ENCODE data around the gene UBE3D. TPM values are rescaled to one million over a fixed set of nuclear protein-coding genes. Genes with fewer than 3 reads are reported as not detected.

UBE3D gene
- total and polyA plus RNA-seq, 2 donors (not counting 1 experiment from before 2014, with no cell fraction given), result 3.3 to 11.5 TPM

GRCh38 chr6:82882363-82883023 lies 183.1 kb downstream of the UBE3D start:
- no peaks in the 10 kb centered on the region for H3K27me3 ChIP-seq (replicated peaks in 1 of 4; ENCODE audit: control extremely low read depth in 1 of 4, control insufficient read depth in 3 of 4, insufficient read depth in 4 of 4, low read length in 3 of 4)
- no peaks in the 10 kb centered on the region for H3K4me1 ChIP-seq (ENCODE audit: control insufficient read depth in 2 of 2, insufficient read depth in 2 of 2, low read length in 2 of 2)
- Mint-ChIP-seq H3K9me3 (ENCODE audit: insufficient read depth) (no peaks in the 10 kb centered on the region), H3K27ac (no peak overlapping the region), H3K4me3 (no peak overlapping the region), H3K4me1 (no peaks in the 10 kb centered on the region), H3K27me3 (peaks cover 3% of the 10 kb centered on the region)
- ChIA-PET POLR2A (no interaction called here), CTCF (no interaction called here)
- no peaks in the 10 kb centered on the region for H3K9me3 ChIP-seq (ENCODE audit: control extremely low read depth in 1 of 3, control insufficient read depth in 2 of 3, insufficient read depth in 1 of 3, low read length in 2 of 3)
- no peak overlapping the region for H3K27ac ChIP-seq (ENCODE audit: low read length in 2 of 2)
- DNase-seq (no peak), ATAC-seq (ENCODE audit: low read depth) (no peak)
- no peaks in the 10 kb centered on the region for H3K36me3 ChIP-seq (replicated peaks in 1 of 2; ENCODE audit: control extremely low read depth in 1 of 2, control insufficient read depth in 1 of 2, extremely low read depth in 1 of 2, insufficient read depth in 2 of 2, low read length in 1 of 2)
- TF ChIP-seq EZH2 (IDR thresholded peaks at IDR 0.05; ENCODE audit: borderline replicate concordance, insufficient read depth, low read depth, low read length, poor library complexity, severe bottlenecking) (no peak), CTCF (IDR thresholded peaks at IDR 0.05) (no peak)
- no peak overlapping the region for H3K9ac ChIP-seq (ENCODE audit: low read length)
- no peaks in the 10 kb centered on the region for H4K20me1 ChIP-seq (ENCODE audit: control insufficient read depth, insufficient read depth, low read length, poor library complexity, severe bottlenecking)
- intact Hi-C loops (cut with micrococcal nuclease), result no loop called here
- H3K4me2 ChIP-seq (replicated peaks; ENCODE audit: low read depth, low read length, poor library complexity, severe bottlenecking), result no peak overlapping the region
- no CpG with 5 or more reads among the region's 2 CpGs for WGBS (ENCODE audit: insufficient coverage)
- no peak overlapping the region for H2AFZ ChIP-seq (ENCODE audit: insufficient read depth, low read depth, low read length, poor library complexity, severe bottlenecking)
- H3K79me2 ChIP-seq (ENCODE audit: control insufficient read depth, insufficient read depth, low read length), result no peaks in the 10 kb centered on the region
- no peak overlapping the region for H3K4me3 ChIP-seq (ENCODE audit: control extremely low read depth in 1 of 5, extremely low read depth in 1 of 5, insufficient read depth in 1 of 5, low read depth in 2 of 5, low read length in 4 of 5)

GRCh38 chr6:82881519-82881918 lies 184.1 kb downstream of the UBE3D start:
- H2AFZ ChIP-seq (ENCODE audit: insufficient read depth, low read depth, low read length, poor library complexity, severe bottlenecking), result no peak overlapping the region
- intact Hi-C loops (cut with micrococcal nuclease), result no loop called here
- TF ChIP-seq EZH2 (IDR thresholded peaks at IDR 0.05; ENCODE audit: borderline replicate concordance, insufficient read depth, low read depth, low read length, poor library complexity, severe bottlenecking), result no peak
- no peak for TF ChIP-seq CTCF (IDR thresholded peaks at IDR 0.05)
- POLR2A ChIA-PET, result no interaction called here
- H3K9me3 ChIP-seq (ENCODE audit: control extremely low read depth in 1 of 3, control insufficient read depth in 2 of 3, insufficient read depth in 1 of 3, low read length in 2 of 3), result no peaks in the 10 kb centered on the region
- ATAC-seq (ENCODE audit: low read depth), result no peak
- H3K27ac ChIP-seq (ENCODE audit: low read length in 2 of 2), result no peak overlapping the region
- H3K4me2 ChIP-seq (replicated peaks; ENCODE audit: low read depth, low read length, poor library complexity, severe bottlenecking), result no peak overlapping the region
- Mint-ChIP-seq H3K27ac (no peak overlapping the region), H3K4me1 (no peaks in the 10 kb centered on the region), H3K27me3 (peaks cover 3% of the 10 kb centered on the region), H3K9me3 (ENCODE audit: insufficient read depth) (no peaks in the 10 kb centered on the region), H3K4me3 (no peak overlapping the region)
- H4K20me1 ChIP-seq (ENCODE audit: control insufficient read depth, insufficient read depth, low read length, poor library complexity, severe bottlenecking), result no peaks in the 10 kb centered on the region
- no peaks in the 10 kb centered on the region for H3K36me3 ChIP-seq (replicated peaks in 1 of 2; ENCODE audit: control extremely low read depth in 1 of 2, control insufficient read depth in 1 of 2, extremely low read depth in 1 of 2, insufficient read depth in 2 of 2, low read length in 1 of 2)
- no peaks in the 10 kb centered on the region for H3K79me2 ChIP-seq (ENCODE audit: control insufficient read depth, insufficient read depth, low read length)
- CTCF ChIA-PET, result no interaction called here
- H3K9ac ChIP-seq (ENCODE audit: low read length), result no peak overlapping the region
- DNase-seq, result no peak
- WGBS (ENCODE audit: insufficient coverage), result no CpG with 5 or more reads among the region's 1 CpG
- no peak overlapping the region for H3K4me3 ChIP-seq (ENCODE audit: control extremely low read depth in 1 of 5, extremely low read depth in 1 of 5, insufficient read depth in 1 of 5, low read depth in 2 of 5, low read length in 4 of 5)
- H3K27me3 ChIP-seq (replicated peaks in 1 of 4; ENCODE audit: control extremely low read depth in 1 of 4, control insufficient read depth in 3 of 4, insufficient read depth in 4 of 4, low read length in 3 of 4), result no peaks in the 10 kb centered on the region
- H3K4me1 ChIP-seq (ENCODE audit: control insufficient read depth in 2 of 2, insufficient read depth in 2 of 2, low read length in 2 of 2), result no peaks in the 10 kb centered on the region

All from B cell (primary cell).